GM12878 (cell line): ENCODE results near the gene GPR148. TPM values are rescaled to one million over a fixed set of nuclear protein-coding genes. Genes with fewer than 3 reads are reported as not detected.

Experiments used
- ATAC-seq: fragments of 200-7000 bp; cut with Tn5 transposase; 3 replicates; pipeline ENCODE4 v1.9.1; 2020; ENCODE audit warnings: mild to moderate bottlenecking, moderate library complexity
- BruUV-seq: library from RNA; stranded (reverse); fragments of 400-500 nt; replicated peaks from 2 replicates; lab custom pipeline; 2021; lab: Mats Ljungman, UMichigan
- CTCF ChIA-PET: fragments of 300-600 bp; sonication (Branson Sonifier 250); formaldehyde crosslinking; extraction: SDS; loops from one replicate; lab custom pipeline; 2021; ENCODE audit warnings: inconsistent platforms; lab: Yijun Ruan, JAX
- POLR2A ChIA-PET: fragments of 350-600 bp; formaldehyde crosslinking; extraction: SDS; loops from one replicate; lab custom pipeline; 2021; ENCODE audit warnings: inconsistent platforms; lab: Charles Lee
- RAD21 ChIA-PET: fragments of 300-600 bp; sonication (Branson Sonifier 250); formaldehyde crosslinking; loops from one replicate; lab custom pipeline; 2023; ENCODE audit warnings: antibody characterized with exemption; ENCODE audit not compliant: unreplicated experiment; lab: Charles Lee
- SMC1A ChIA-PET: fragments of 300-600 bp; sonication (Branson Sonifier 250); formaldehyde crosslinking; loops from one replicate; lab custom pipeline; 2023; ENCODE audit not compliant: unreplicated experiment, uncharacterized antibody; lab: Charles Lee
- DNase-seq: peaks from one replicate; pipeline ENCODE4 v3.0.0-alpha.2; 2011; ENCODE audit warnings: low read depth, low spot score
- FAIRE-seq: peaks from 3 replicates; lab custom pipeline; 2011; peaks lifted over from hg19 to GRCh38; lab: Jason Lieb, UNC
- H2AFZ ChIP-seq: 2 replicates; pipeline ENCODE4 v1.6.0; 2011; ENCODE audit warnings: low read depth, low read length, control low read depth; ENCODE audit not compliant: control insufficient read depth
- H3K27ac ChIP-seq: 2 replicates; pipeline ENCODE4 v1.5.1; 2011; ENCODE audit warnings: control low read depth; ENCODE audit not compliant: control insufficient read depth, insufficient read depth
- H3K27me3 ChIP-seq, 2 experiments: replicated peaks in 1 of 2; 2 replicates each; pipeline versions ENCODE4 v1.6.0 to v1.6.1; 2011; ENCODE audit warnings: low read length in 1 of 2; ENCODE audit not compliant: control insufficient read depth in 2 of 2, insufficient read depth in 2 of 2
- H3K36me3 ChIP-seq, 2 experiments: 2 replicates each; pipeline ENCODE4 v1.5.1; 2011; ENCODE audit warnings: low read length in 1 of 2; ENCODE audit not compliant: control insufficient read depth in 2 of 2, insufficient read depth in 2 of 2
- H3K4me1 ChIP-seq: 2 replicates; pipeline ENCODE4 v1.6.1; 2011; ENCODE audit warnings: mild to moderate bottlenecking, low read length, moderate library complexity, mixed read lengths; ENCODE audit not compliant: control insufficient read depth, insufficient read depth
- H3K4me2 ChIP-seq: 2 replicates; pipeline ENCODE4 v1.6.0; 2011; ENCODE audit warnings: control low read depth; ENCODE audit not compliant: control insufficient read depth, insufficient read depth
- H3K4me3 ChIP-seq: fragments of 200-600 bp; sonication (generic); 2 replicates; pipeline ENCODE4 v1.5.1; 2016
- H3K79me2 ChIP-seq: 2 replicates; pipeline ENCODE4 v1.6.0; 2011; ENCODE audit warnings: low read length; ENCODE audit not compliant: control insufficient read depth, insufficient read depth
- H3K9ac ChIP-seq: 2 replicates; pipeline ENCODE4 v1.8.0; 2011; ENCODE audit warnings: low read length, control low read depth, mixed read lengths; ENCODE audit not compliant: control insufficient read depth, insufficient read depth
- H3K9me3 ChIP-seq: replicated peaks from 3 replicates; pipeline ENCODE4 v1.5.1; 2011; ENCODE audit warnings: mild to moderate bottlenecking, low read length; ENCODE audit not compliant: control insufficient read depth, insufficient read depth
- H4K20me1 ChIP-seq: 2 replicates; pipeline ENCODE4 v1.6.0; 2011; ENCODE audit not compliant: control insufficient read depth, insufficient read depth
- ATF7 ChIP-seq: fragments of 450-650 bp; IDR thresholded peaks from 2 replicates; pipeline ENCODE4 v1.6.1; 2016; ENCODE audit warnings: low read depth, mild to moderate bottlenecking
- CBX5 ChIP-seq: sonication (generic); IDR thresholded peaks from 2 replicates; pipeline ENCODE4 v1.6.1; 2016; ENCODE audit warnings: low read depth, moderate library complexity, mild to moderate bottlenecking, inconsistent platforms
- ESRRA ChIP-seq: IDR thresholded peaks from 2 replicates; pipeline ENCODE4 v1.6.1; 2012; ENCODE audit warnings: mild to moderate bottlenecking, low read length, improper control_type of control experiment
- HCFC1 ChIP-seq: fragments of 150-350 bp; IDR thresholded peaks from 2 replicates; pipeline ENCODE4 v1.6.1; 2014; ENCODE audit warnings: low read length
- JUNB ChIP-seq: IDR thresholded peaks from 2 replicates; pipeline ENCODE4 v1.6.1; 2016; ENCODE audit warnings: antibody characterized with exemption, mild to moderate bottlenecking
- RFX5 ChIP-seq: IDR thresholded peaks from 2 replicates; pipeline ENCODE4 v1.6.1; 2011; ENCODE audit warnings: low read depth, low read length, improper control_type of control experiment
- WGBS: methylation state at CpG from one replicate; pipeline ENCODE4 v1.1.6; 2016; ENCODE audit warnings: low lambda C conversion rate; ENCODE audit not compliant: insufficient replicate concordance, insufficient coverage; ENCODE audit errors: missing lambda C conversion rate; 5-methylcytosine and 5-hydroxymethylcytosine counted together
- in situ Hi-C: fragments of 300-500 bp; cut with MboI; formaldehyde crosslinking; loops from 9 replicates; pipeline ENCODE4 v1.14.3; 2018; ENCODE audit warnings: mixed read lengths
- intact Hi-C: fragments of 100-400 bp; cut with micrococcal nuclease; formaldehyde crosslinking; loops from one replicate; pipeline ENCODE4 v1.14.2; 2022; ENCODE audit not compliant: unreplicated experiment
- polyA plus RNA-seq, 11 experiments: library from polyadenylated mRNA; depleted of rRNA in 4 of 11; unstranded in 6 of 11; stranded (reverse) in 5 of 11; fragments of >200 nt; fragmentation: Nextera tagmentation in 4 of 11; fragmentation: Illumina TruSeq in 1 of 11; extraction: Ambion mirVana in 4 of 11; extraction: Trizol in 1 of 11; gene quantifications; 1 replicate in 1 of 11; 2 replicates in 10 of 11; pipeline versions ENCODE4 v1.2.1 to v1.2.3, GENCODE V29; 2011 to 2016; ENCODE audit warnings: inconsistent platforms in 2 of 11, missing spikeins in 2 of 11, low read depth in 1 of 11
- total RNA-seq, 4 experiments: library from RNA; depleted of rRNA in 3 of 4; stranded (reverse); fragments of >200 nt in 3 of 4; fragmentation: Illumina TruSeq in 1 of 4; extraction: Trizol in 1 of 4; gene quantifications; 2 replicates each; pipeline versions ENCODE4 v1.2.1 to v1.2.3, GENCODE V29; 2013 to 2021
- TF ChIP-seq, protein P1 (sequence below): IDR thresholded peaks from 2 replicates; pipeline ENCODE4 v1.6.1; 2011; ENCODE audit warnings: low read depth, low read length, improper control_type of control experiment, borderline replicate concordance

GPR148 gene
- total and polyA plus RNA-seq, 10 of the 15 experiments (the other 5 are each of a cell fraction or from before 2014, with no cell fraction given) = not detected

DNA sequence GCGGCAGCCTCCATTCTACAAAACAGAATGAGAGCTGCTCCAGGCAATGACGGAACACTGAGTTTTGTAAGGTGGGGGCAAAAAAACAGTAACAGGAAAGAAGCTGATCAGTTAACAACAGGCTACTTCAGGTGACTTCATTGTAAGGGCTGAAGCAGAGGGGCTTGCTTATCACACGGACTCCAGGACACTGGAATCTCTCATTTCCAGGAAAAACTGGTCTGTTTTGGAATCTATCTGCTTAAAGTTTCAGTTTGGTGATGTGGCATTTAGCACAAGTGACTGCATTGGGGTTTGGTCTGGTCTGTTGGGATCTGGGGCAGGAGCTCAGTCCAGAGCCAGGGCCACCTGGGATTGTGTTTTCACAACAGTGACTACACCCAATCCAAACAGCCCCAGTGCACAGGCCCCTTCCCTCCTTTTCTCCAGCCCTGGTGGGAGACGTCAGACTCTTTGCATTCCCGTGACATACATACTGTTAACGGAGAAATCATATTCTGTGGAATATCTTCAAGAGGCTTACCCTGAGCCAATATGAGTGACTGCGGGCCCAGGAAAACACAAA lies 40.6 kb downstream of the GPR148 start (continued):
- TF ChIP-seq CBX5 (no peak), ESRRA (no peak)

- Histone ChIP-seq H3K9ac (no peak overlapping the region), H3K4me1 (no peaks in the 10 kb centered on the region), H3K27me3 (no peaks in the 10 kb centered on the region), H4K20me1 (no peaks in the 10 kb centered on the region), H3K36me3 (no peaks in the 10 kb centered on the region), H3K4me3 (no peak overlapping the region), H3K9me3 (no peaks in the 10 kb centered on the region), H3K27ac (no peak overlapping the region), H2AFZ (no peak overlapping the region), H3K79me2 (no peaks in the 10 kb centered on the region), H3K4me2 (no peak overlapping the region)
- in situ Hi-C loops = no loop called here
- intact Hi-C loops = no loop called here
- no peak for ATAC-seq
- ChIA-PET POLR2A (no interaction called here), RAD21 (no interaction called here), SMC1A (no interaction called here), CTCF (no interaction called here)
- no peak for FAIRE-seq
- no TSS peak for BruUV-seq
- TF ChIP-seq, protein P1, sequence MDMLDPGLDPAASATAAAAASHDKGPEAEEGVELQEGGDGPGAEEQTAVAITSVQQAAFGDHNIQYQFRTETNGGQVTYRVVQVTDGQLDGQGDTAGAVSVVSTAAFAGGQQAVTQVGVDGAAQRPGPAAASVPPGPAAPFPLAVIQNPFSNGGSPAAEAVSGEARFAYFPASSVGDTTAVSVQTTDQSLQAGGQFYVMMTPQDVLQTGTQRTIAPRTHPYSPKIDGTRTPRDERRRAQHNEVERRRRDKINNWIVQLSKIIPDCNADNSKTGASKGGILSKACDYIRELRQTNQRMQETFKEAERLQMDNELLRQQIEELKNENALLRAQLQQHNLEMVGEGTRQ = no peak
- no peak for TF ChIP-seq JUNB
- TF ChIP-seq RFX5 = no peak
- no peak for TF ChIP-seq HCFC1
- TF ChIP-seq ATF7 = no peak
- no peak for DNase-seq
- WGBS = 12% methylated on average over 4 of the region's 4 CpGs
These were observed 47.7 kb downstream of the GPR148 start for GRCh38 chr2:130776550-130776949.
